ENCODE measurements around the gene MORN1. TPM values are rescaled to one million over a fixed set of nuclear protein-coding genes. Genes with fewer than 3 reads are reported as not detected.

Gene MORN1
- total RNA-seq, 2 experiments from 2014 or later, result 5.3 to 6.5 TPM

- Mint-ChIP-seq H3K9me3 (no peaks in the 10 kb centered on the region), H3K27me3 (peaks cover 12% of the 10 kb centered on the region), H3K36me3 (ENCODE audit: low read depth) (peaks cover 5% of the 10 kb centered on the region), H3K4me1 (ENCODE audit: low read depth) (peaks cover 4% of the 10 kb centered on the region), H3K27ac (no peak overlapping the region), H3K4me3 (no peak overlapping the region)
- TF ChIP-seq, protein P1, sequence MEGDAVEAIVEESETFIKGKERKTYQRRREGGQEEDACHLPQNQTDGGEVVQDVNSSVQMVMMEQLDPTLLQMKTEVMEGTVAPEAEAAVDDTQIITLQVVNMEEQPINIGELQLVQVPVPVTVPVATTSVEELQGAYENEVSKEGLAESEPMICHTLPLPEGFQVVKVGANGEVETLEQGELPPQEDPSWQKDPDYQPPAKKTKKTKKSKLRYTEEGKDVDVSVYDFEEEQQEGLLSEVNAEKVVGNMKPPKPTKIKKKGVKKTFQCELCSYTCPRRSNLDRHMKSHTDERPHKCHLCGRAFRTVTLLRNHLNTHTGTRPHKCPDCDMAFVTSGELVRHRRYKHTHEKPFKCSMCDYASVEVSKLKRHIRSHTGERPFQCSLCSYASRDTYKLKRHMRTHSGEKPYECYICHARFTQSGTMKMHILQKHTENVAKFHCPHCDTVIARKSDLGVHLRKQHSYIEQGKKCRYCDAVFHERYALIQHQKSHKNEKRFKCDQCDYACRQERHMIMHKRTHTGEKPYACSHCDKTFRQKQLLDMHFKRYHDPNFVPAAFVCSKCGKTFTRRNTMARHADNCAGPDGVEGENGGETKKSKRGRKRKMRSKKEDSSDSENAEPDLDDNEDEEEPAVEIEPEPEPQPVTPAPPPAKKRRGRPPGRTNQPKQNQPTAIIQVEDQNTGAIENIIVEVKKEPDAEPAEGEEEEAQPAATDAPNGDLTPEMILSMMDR (IDR thresholded peaks at IDR 0.05), result no peak
- ChIA-PET POLR2A (no interaction called here), CTCF (no interaction called here)
- DNase-seq (no peak), ATAC-seq (ENCODE audit: poor library complexity) (no peak)
- H3K4me3 ChIP-seq (ENCODE audit: low read length), result no peak overlapping the region
- no peak overlapping the region for H3K27ac ChIP-seq (ENCODE audit: low read depth in 1 of 2, low read length in 2 of 2)
- peaks cover 3% of the 10 kb centered on the region for H3K4me1 ChIP-seq (ENCODE audit: insufficient read depth, low read length)
- peaks cover 0 to 14% of the 10 kb centered on the region in 2 experiments for H3K9me3 ChIP-seq (ENCODE audit: control insufficient read depth in 1 of 2, insufficient read depth in 1 of 2, low read length in 2 of 2)
- intact Hi-C loops (cut with DNase I, micrococcal nuclease), result no loop called here
- H3K36me3 ChIP-seq (ENCODE audit: insufficient read depth, low read length), result peaks cover 8% of the 10 kb centered on the region
- peaks cover 3 to 5% of the 10 kb centered on the region in 2 experiments for H3K27me3 ChIP-seq (ENCODE audit: control insufficient read depth in 1 of 2, insufficient read depth in 2 of 2, low read length in 2 of 2)
These were observed 45.5 kb upstream of the MORN1 start for GRCh38 chr1:2436876-2437275.

DNA sequence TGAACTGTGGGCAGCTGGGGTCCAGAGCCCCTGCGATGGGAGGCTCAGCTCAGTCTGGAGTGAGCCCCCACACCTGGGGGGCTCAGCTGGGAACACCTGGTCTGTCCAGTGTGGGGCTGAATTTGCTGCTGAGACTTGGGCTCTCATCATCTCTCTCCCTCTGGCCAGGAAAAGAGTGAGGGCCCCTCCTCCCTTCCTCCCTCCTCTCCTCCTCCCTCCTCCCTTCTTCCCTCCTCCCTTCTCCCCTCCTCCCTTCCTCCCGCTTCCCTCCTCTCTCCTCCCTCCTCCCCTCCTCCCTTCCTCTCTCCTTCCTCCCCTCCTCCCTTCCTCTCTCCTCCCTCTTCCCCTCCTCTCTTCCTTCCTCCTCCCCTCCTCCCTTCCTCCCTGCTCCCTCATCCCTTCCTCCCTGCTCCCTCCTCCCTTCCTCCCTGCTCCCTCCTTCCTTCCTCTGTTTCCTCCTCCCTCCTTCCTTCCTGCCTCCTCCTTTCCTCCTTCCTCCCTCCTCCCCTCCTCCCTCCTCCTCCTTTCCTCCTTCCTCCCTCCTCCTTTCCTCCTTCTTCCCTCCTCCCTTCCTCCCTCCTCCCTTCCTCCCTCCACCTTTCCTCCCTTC lies 44.5 kb upstream of the MORN1 start:
- no peak for ATAC-seq (ENCODE audit: poor library complexity)
- Mint-ChIP-seq H3K4me1 (ENCODE audit: low read depth) (peaks cover 4% of the 10 kb centered on the region), H3K27ac (no peak overlapping the region), H3K4me3 (no peak overlapping the region), H3K27me3 (peaks cover 12% of the 10 kb centered on the region), H3K36me3 (ENCODE audit: low read depth) (peaks cover 5% of the 10 kb centered on the region), H3K9me3 (no peaks in the 10 kb centered on the region)
- Histone ChIP-seq H3K9me3 (ENCODE audit: control insufficient read depth in 1 of 2, insufficient read depth in 1 of 2, low read length in 2 of 2) (peaks cover 0 to 11% of the 10 kb centered on the region in 2 experiments), H3K4me1 (ENCODE audit: insufficient read depth, low read length) (peaks cover 3% of the 10 kb centered on the region), H3K27ac (ENCODE audit: low read depth in 1 of 2, low read length in 2 of 2) (no peak overlapping the region), H3K27me3 (ENCODE audit: control insufficient read depth in 1 of 2, insufficient read depth in 2 of 2, low read length in 2 of 2) (no peaks in the 10 kb centered on the region), H3K4me3 (ENCODE audit: low read length) (no peak overlapping the region), H3K36me3 (ENCODE audit: insufficient read depth, low read length) (peaks cover 8% of the 10 kb centered on the region)
- ChIA-PET POLR2A (no interaction called here), CTCF (no interaction called here)
- no peak for DNase-seq
- intact Hi-C loops (cut with DNase I, micrococcal nuclease), result no loop called here
- TF ChIP-seq, protein P1 (IDR thresholded peaks at IDR 0.05), result no peak

GRCh38 chr1:2435091-2435490 lies 43.7 kb upstream of the MORN1 start:
- DNase-seq (no peak), ATAC-seq (ENCODE audit: poor library complexity) (no peak)
- CTCF ChIA-PET, result no interaction called here
- H3K27me3 ChIP-seq (ENCODE audit: control insufficient read depth in 1 of 2, insufficient read depth in 2 of 2, low read length in 2 of 2), result no peaks in the 10 kb centered on the region
- no peak overlapping the region for H3K27ac ChIP-seq (ENCODE audit: low read depth in 1 of 2, low read length in 2 of 2)
- no peak overlapping the region for H3K4me3 ChIP-seq (ENCODE audit: low read length)
- POLR2A ChIA-PET, result no interaction called here
- no peaks in the 10 kb centered on the region for H3K9me3 Mint-ChIP-seq
- intact Hi-C loops (cut with DNase I, micrococcal nuclease), result no loop called here
- TF ChIP-seq, protein P1 (IDR thresholded peaks at IDR 0.05), result no peak
- peaks cover 4% of the 10 kb centered on the region for H3K4me1 Mint-ChIP-seq (ENCODE audit: low read depth)
- H3K9me3 ChIP-seq (ENCODE audit: control insufficient read depth in 1 of 2, insufficient read depth in 1 of 2, low read length in 2 of 2), result peaks cover 0 to 12% of the 10 kb centered on the region in 2 experiments
- peaks cover 12% of the 10 kb centered on the region for H3K27me3 Mint-ChIP-seq
- peaks cover 8% of the 10 kb centered on the region for H3K36me3 ChIP-seq (ENCODE audit: insufficient read depth, low read length)
- H3K27ac Mint-ChIP-seq, result no peak overlapping the region
- H3K36me3 Mint-ChIP-seq (ENCODE audit: low read depth), result peaks cover 5% of the 10 kb centered on the region
- no peak overlapping the region for H3K4me3 Mint-ChIP-seq
- H3K4me1 ChIP-seq (ENCODE audit: insufficient read depth, low read length), result peaks cover 3% of the 10 kb centered on the region

Measured in CD4-positive, alpha-beta T cell (primary cell).